K562 (cell line): Measurements from ENCODE around the gene PHLDB3. TPM values are rescaled to one million over a fixed set of nuclear protein-coding genes. Genes with fewer than 3 reads are reported as not detected.
A peak's percentile ranks its signal among the peaks of the same experiment; 100 is the strongest.

Experiments used
- ATAC-seq: fragments of 200-7000 bp; cut with Tn5 transposase; 3 replicates; pipeline ENCODE4 v1.9.1; 2020; ENCODE audit warnings: moderate library complexity
- BruUV-seq: library from RNA; stranded (reverse); fragments of 400-500 nt; replicated peaks from 2 replicates; lab custom pipeline; 2021; lab: Mats Ljungman, UMichigan
- CTCF ChIA-PET: fragments of 300-600 bp; formaldehyde crosslinking; extraction: SDS; loops from one replicate; lab custom pipeline; 2021; ENCODE audit warnings: low intra/inter-chr PET ratio; lab: Yijun Ruan, JAX
- POLR2A ChIA-PET: fragments of 300-600, 350-650 bp; sonication (Branson Sonifier 250); formaldehyde crosslinking; extraction: SDS; loops from one replicate; lab custom pipeline; 2021; ENCODE audit warnings: antibody characterized with exemption, inconsistent platforms; lab: Yijun Ruan, JAX
- DNase-seq, 4 experiments: peaks; one replicate each; pipeline versions ENCODE4 v3.0.0 to v3.0.0-alpha.2; 2011 to 2018; ENCODE audit warnings: low spot score in 3 of 4, mixed read lengths in 3 of 4; ENCODE audit errors: extremely low read depth in 1 of 4
- FAIRE-seq: peaks from 2 replicates; lab custom pipeline; 2011; peaks lifted over from hg19 to GRCh38; lab: Jason Lieb, UNC
- H2AFZ ChIP-seq: 2 replicates; pipeline ENCODE4 v1.6.0; 2011; ENCODE audit warnings: low read depth, low read length, control low read depth, inconsistent platforms
- H3K27ac ChIP-seq: fragments of 200-600 bp; 3 replicates; pipeline ENCODE4 v1.8.0; 2011; ENCODE audit warnings: low read depth, mild to moderate bottlenecking, control low read depth, inconsistent platforms, low read length, moderate library complexity, mixed read lengths; ENCODE audit errors: extremely low read depth
- H3K27me3 ChIP-seq, 2 experiments: fragments of 300-600 bp in 1 of 2; 2 replicates in 1 of 2; 3 replicates in 1 of 2; pipeline versions ENCODE4 v1.6.0 to v1.8.0; 2011; ENCODE audit warnings: inconsistent platforms in 2 of 2, low read length in 2 of 2, mild to moderate bottlenecking in 1 of 2, mixed read lengths in 1 of 2, moderate library complexity in 1 of 2; ENCODE audit not compliant: control insufficient read depth in 2 of 2, insufficient read depth in 2 of 2
- H3K36me3 ChIP-seq: fragments of 300-600 bp; 3 replicates; pipeline ENCODE4 v1.8.0; 2011; ENCODE audit warnings: mild to moderate bottlenecking, low read length, inconsistent platforms; ENCODE audit not compliant: control insufficient read depth, insufficient read depth
- H3K4me1 ChIP-seq, 2 experiments: fragments of 200-600 bp in 1 of 2; replicated peaks in 1 of 2; 2 replicates in 1 of 2; 3 replicates in 1 of 2; pipeline versions ENCODE4 v1.5.1 to v1.8.0; 2011; ENCODE audit warnings: inconsistent platforms in 2 of 2, low read length in 2 of 2, mild to moderate bottlenecking in 1 of 2, mixed read lengths in 1 of 2, moderate library complexity in 1 of 2; ENCODE audit not compliant: control insufficient read depth in 2 of 2, insufficient read depth in 2 of 2
- H3K4me2 ChIP-seq: 2 replicates; pipeline ENCODE4 v1.6.1; 2011; ENCODE audit warnings: low read length, control low read depth, inconsistent platforms, mixed read lengths; ENCODE audit not compliant: insufficient read depth
- H3K4me3 ChIP-seq: fragments of 200-600 bp; sonication (generic), shearing (Covaris generic); 2 replicates; pipeline ENCODE4 v1.5.1; 2016; ENCODE audit warnings: control low read depth, inconsistent platforms
- H3K79me2 ChIP-seq: fragments of 200-600 bp; 3 replicates; pipeline ENCODE4 v1.8.0; 2011; ENCODE audit warnings: low read length, inconsistent platforms; ENCODE audit not compliant: control insufficient read depth, insufficient read depth
- H3K9ac ChIP-seq, 2 experiments: 2 replicates each; pipeline versions ENCODE4 v1.6.0 to v1.6.1; 2011; ENCODE audit warnings: low read depth in 2 of 2, low read length in 2 of 2, control low read depth in 1 of 2, inconsistent platforms in 1 of 2, mild to moderate bottlenecking in 1 of 2, mixed read lengths in 1 of 2; ENCODE audit not compliant: insufficient read depth in 1 of 2
- H3K9me1 ChIP-seq: one replicate; pipeline ENCODE4 v1.6.0; 2011; ENCODE audit warnings: inconsistent platforms, mild to moderate bottlenecking, low read length, moderate library complexity; ENCODE audit not compliant: control insufficient read depth, insufficient read depth
- H3K9me3 ChIP-seq: replicated peaks from 2 replicates; pipeline ENCODE4 v1.5.1; 2011; ENCODE audit warnings: low read depth, low read length, inconsistent platforms; ENCODE audit not compliant: control insufficient read depth, insufficient read depth
- H4K20me1 ChIP-seq: replicated peaks from 2 replicates; pipeline ENCODE4 v1.6.1; 2011; ENCODE audit warnings: low read length, inconsistent platforms, mixed read lengths; ENCODE audit not compliant: control insufficient read depth, insufficient read depth
- KDM2B ChIP-seq: fragments of 250-450 bp; sonication (Bioruptor Pico); IDR thresholded peaks from 2 replicates; pipeline ENCODE4 v1.8.0; 2021; ENCODE audit warnings: mild to moderate bottlenecking, moderate library complexity
- RFX7 ChIP-seq: fragments of 250-450 bp; sonication (Bioruptor Pico); IDR thresholded peaks from 2 replicates; pipeline ENCODE4 v1.5.1; 2021; ENCODE audit warnings: mild to moderate bottlenecking
- SREBF1 ChIP-seq: fragments of 150-350 bp; IDR thresholded peaks from 2 replicates; pipeline ENCODE4 v1.6.1; 2014; ENCODE audit warnings: antibody characterized with exemption, low read depth, low read length, borderline replicate concordance
- SREBF2 ChIP-seq: sonication (generic); formaldehyde crosslinking; IDR thresholded peaks from 2 replicates; pipeline ENCODE4 v1.4.0; 2020; ENCODE audit warnings: mild to moderate bottlenecking, missing genetic modification reagents
- XRCC5 ChIP-seq: fragments of 200-400 bp; formaldehyde crosslinking; IDR thresholded peaks from 2 replicates; pipeline ENCODE4 v1.6.1; 2017; ENCODE audit warnings: low read depth, mild to moderate bottlenecking, low read length
- WGBS: fragments of 100-300 bp; shearing (Covaris generic); methylation state at CpG from one replicate; pipeline ENCODE4 v1.1.6; 2016; ENCODE audit warnings: low coverage, mixed read lengths; ENCODE audit not compliant: insufficient coverage; ENCODE audit errors: missing lambda C conversion rate; 5-methylcytosine and 5-hydroxymethylcytosine counted together
- in situ Hi-C: fragments of 300-500 bp; cut with MboI; formaldehyde crosslinking; loops from 4 replicates; pipeline ENCODE4 v1.15.0; 2018; ENCODE audit warnings: inconsistent platforms, mixed read lengths
- intact Hi-C: fragments of 100-400 bp; cut with micrococcal nuclease; formaldehyde crosslinking; loops from 2 replicates; pipeline ENCODE4 v1.14.2; 2022
- polyA plus RNA-seq, 8 experiments: library from polyadenylated mRNA; depleted of rRNA in 4 of 8; stranded (reverse) in 5 of 8; unstranded in 3 of 8; fragments of >200 nt; fragmentation: Nextera tagmentation in 2 of 8; fragmentation: Illumina TruSeq in 1 of 8; extraction: Ambion mirVana in 2 of 8; extraction: Trizol in 1 of 8; gene quantifications; 2 replicates each; pipeline versions ENCODE4 v1.2.1 to v1.2.3, GENCODE V29; 2011 to 2014; ENCODE audit warnings: inconsistent platforms in 1 of 8, missing spikeins in 1 of 8
- total RNA-seq, 7 experiments: library from RNA; depleted of rRNA in 6 of 7; stranded (reverse); fragments of >200 nt in 6 of 7; fragmentation: Illumina TruSeq in 2 of 7; extraction: Trizol in 2 of 7; gene quantifications; 2 replicates each; pipeline versions ENCODE4 v1.2.1 to v1.2.3, GENCODE V29; 2011 to 2021; ENCODE audit warnings: low replicate concordance in 1 of 7
- TF ChIP-seq, protein P1 (sequence below), 2 experiments: fragments of 450-650 bp; IDR thresholded peaks; 2 replicates each; pipeline ENCODE4 v1.6.1; 2016
- TF ChIP-seq, protein P2 (sequence below), 2 experiments: fragments of 200-800 bp in 1 of 2; sonication (Bioruptor generic) in 1 of 2; sonication (generic) in 1 of 2; formaldehyde crosslinking in 1 of 2; IDR thresholded peaks in 1 of 2; conservative IDR thresholded peaks in 1 of 2; 2 replicates each; pipeline versions ENCODE4 v1.5.0 to v1.6.1; 2016 to 2020; ENCODE audit warnings: missing compliant biosample characterization in 1 of 2, missing genetic modification characterization in 1 of 2, missing genetic modification reagents in 1 of 2
- TF ChIP-seq, protein P3 (sequence below): fragments of 450-650 bp; IDR thresholded peaks from 2 replicates; pipeline ENCODE4 v1.6.1; 2016; ENCODE audit warnings: mild to moderate bottlenecking

The PHLDB3 gene
- total and polyA plus RNA-seq, 9 of the 15 experiments (the other 6 are each of a cell fraction or from before 2014, with no cell fraction given), result 0.04 to 23.5 (median 3.9) TPM

DNA sequence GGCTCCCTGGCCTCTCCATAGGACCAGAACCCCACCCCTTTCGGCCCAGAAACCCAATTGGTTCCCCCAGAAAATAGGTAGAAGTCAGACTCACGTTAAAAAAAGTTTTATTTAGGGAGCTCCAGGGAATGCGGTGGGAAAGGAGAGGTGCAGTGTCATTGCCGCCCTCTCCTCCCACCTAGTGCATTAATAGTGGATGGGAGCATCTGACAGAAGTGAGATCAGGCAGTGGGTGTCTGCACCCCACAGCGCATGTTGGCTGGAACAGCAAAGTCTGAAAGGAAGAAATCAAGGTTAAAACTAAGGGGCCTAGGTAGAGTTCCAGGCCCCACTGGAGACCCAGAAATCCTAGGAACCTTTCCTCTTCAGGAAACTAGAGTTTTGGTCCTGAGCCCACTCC, 2.1 kb upstream of the PHLDB3 start:
- Histone ChIP-seq H3K36me3 (0 out of 3 replicates have a peak, but pooled peaks cover 2% of the 10 kb centered on the region), H3K9me3 (no peaks in the 10 kb centered on the region), H3K9ac (no peak overlapping the region), H3K4me2 (no peak overlapping the region), H3K4me1 (peaks cover 21 to 30% of the 10 kb centered on the region in 2 experiments), H3K79me2 (no peaks in the 10 kb centered on the region), H4K20me1 (no peaks in the 10 kb centered on the region), H2AFZ (no peak overlapping the region), H3K27me3 (no peaks in the 10 kb centered on the region), H3K4me3 (no peak overlapping the region), H3K27ac (no peak overlapping the region), H3K9me1 (no peaks in the 10 kb centered on the region)
- FAIRE-seq (no peak), ATAC-seq (no peak), DNase-seq (no peak)
- WGBS, result 83% methylated on average over 3 of the region's 5 CpGs
- BruUV-seq, result no TSS peak
- TF ChIP-seq RFX7 (CRISPR knock-in tag), result no peak
- no peak for TF ChIP-seq SREBF1
- TF ChIP-seq, protein P1, sequence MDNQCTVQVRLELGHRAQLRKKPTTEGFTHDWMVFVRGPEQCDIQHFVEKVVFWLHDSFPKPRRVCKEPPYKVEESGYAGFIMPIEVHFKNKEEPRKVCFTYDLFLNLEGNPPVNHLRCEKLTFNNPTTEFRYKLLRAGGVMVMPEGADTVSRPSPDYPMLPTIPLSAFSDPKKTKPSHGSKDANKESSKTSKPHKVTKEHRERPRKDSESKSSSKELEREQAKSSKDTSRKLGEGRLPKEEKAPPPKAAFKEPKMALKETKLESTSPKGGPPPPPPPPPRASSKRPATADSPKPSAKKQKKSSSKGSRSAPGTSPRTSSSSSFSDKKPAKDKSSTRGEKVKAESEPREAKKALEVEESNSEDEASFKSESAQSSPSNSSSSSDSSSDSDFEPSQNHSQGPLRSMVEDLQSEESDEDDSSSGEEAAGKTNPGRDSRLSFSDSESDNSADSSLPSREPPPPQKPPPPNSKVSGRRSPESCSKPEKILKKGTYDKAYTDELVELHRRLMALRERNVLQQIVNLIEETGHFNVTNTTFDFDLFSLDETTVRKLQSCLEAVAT (IDR thresholded peaks at IDR 0.05), result no peak
- CTCF ChIA-PET, result interaction anchor here (1.1 kb wide), 1 partner anchor 260 kb away, joined by 3 read pairs; no protein-coding TSS in a partner anchor
- in situ Hi-C loops (no loop called here), intact Hi-C loops (no loop called here)
- POLR2A ChIA-PET, result no interaction called here

DNA sequence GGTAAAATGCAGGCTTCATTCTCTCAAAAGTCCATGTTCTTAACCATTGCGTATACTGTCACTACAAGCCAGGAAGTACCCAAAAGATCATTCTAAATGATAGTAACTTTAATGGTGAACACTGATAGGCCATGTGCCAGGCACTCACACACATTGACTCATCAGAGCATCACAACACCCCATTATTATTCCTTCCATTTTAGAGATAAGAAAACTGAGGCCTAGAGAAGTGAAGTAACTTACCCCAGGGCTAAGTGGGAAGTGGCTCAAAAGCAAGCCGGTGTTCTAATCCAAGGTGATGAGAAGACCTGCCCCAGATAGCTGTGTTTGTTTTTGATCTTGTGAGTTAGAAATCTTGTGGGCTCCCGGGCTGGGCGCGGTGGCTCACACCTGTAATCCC, 1.4 kb upstream of the PHLDB3 start:
- 0 out of 3 replicates have a peak, but pooled peaks cover 2% of the 10 kb centered on the region for H3K36me3 ChIP-seq
- no TSS peak for BruUV-seq
- H3K79me2 ChIP-seq, result no peaks in the 10 kb centered on the region
- POLR2A ChIA-PET, result interaction anchor here (0.8 kb wide), 1 partner anchor 42 kb away, joined by 7 read pairs; no protein-coding TSS in a partner anchor
- no peaks in the 10 kb centered on the region for H4K20me1 ChIP-seq
- no peak overlapping the region for H3K9ac ChIP-seq
- peak; percentile 11 for FAIRE-seq
- no peaks in the 10 kb centered on the region for H3K9me1 ChIP-seq
- no peaks in the 10 kb centered on the region for H3K9me3 ChIP-seq
- H3K4me1 ChIP-seq, result peaks cover 21 to 33% of the 10 kb centered on the region in 2 experiments
- CTCF ChIA-PET, result interaction anchor here (1.1 kb wide), 1 partner anchor 261 kb away, joined by 3 read pairs; no protein-coding TSS in a partner anchor
- H3K4me2 ChIP-seq, result no peak overlapping the region
- H3K27ac ChIP-seq, result no peak overlapping the region
- H2AFZ ChIP-seq, result no peak overlapping the region
- 75% methylated on average over 5 of the region's 5 CpGs for WGBS
- ATAC-seq, result no peak
- peak in 1 of 4 experiments; percentile 31 for DNase-seq
- intact Hi-C loops (no loop called here), in situ Hi-C loops (no loop called here)
- H3K4me3 ChIP-seq, result no peak overlapping the region
- no peaks in the 10 kb centered on the region for H3K27me3 ChIP-seq
- TF ChIP-seq, protein P2, sequence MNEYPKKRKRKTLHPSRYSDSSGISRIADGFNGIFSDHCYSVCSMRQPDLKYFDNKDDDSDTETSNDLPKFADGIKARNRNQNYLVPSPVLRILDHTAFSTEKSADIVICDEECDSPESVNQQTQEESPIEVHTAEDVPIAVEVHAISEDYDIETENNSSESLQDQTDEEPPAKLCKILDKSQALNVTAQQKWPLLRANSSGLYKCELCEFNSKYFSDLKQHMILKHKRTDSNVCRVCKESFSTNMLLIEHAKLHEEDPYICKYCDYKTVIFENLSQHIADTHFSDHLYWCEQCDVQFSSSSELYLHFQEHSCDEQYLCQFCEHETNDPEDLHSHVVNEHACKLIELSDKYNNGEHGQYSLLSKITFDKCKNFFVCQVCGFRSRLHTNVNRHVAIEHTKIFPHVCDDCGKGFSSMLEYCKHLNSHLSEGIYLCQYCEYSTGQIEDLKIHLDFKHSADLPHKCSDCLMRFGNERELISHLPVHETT (CRISPR knock-in tag; conservative IDR thresholded peaks at IDR 0.05 in 1 of 2, IDR thresholded peaks at IDR 0.05 in 1 of 2), result no peak
- TF ChIP-seq, protein P3, sequence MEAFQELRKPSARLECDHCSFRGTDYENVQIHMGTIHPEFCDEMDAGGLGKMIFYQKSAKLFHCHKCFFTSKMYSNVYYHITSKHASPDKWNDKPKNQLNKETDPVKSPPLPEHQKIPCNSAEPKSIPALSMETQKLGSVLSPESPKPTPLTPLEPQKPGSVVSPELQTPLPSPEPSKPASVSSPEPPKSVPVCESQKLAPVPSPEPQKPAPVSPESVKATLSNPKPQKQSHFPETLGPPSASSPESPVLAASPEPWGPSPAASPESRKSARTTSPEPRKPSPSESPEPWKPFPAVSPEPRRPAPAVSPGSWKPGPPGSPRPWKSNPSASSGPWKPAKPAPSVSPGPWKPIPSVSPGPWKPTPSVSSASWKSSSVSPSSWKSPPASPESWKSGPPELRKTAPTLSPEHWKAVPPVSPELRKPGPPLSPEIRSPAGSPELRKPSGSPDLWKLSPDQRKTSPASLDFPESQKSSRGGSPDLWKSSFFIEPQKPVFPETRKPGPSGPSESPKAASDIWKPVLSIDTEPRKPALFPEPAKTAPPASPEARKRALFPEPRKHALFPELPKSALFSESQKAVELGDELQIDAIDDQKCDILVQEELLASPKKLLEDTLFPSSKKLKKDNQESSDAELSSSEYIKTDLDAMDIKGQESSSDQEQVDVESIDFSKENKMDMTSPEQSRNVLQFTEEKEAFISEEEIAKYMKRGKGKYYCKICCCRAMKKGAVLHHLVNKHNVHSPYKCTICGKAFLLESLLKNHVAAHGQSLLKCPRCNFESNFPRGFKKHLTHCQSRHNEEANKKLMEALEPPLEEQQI, result no peak
- TF ChIP-seq KDM2B (CRISPR knock-in tag) (no peak), XRCC5 (no peak), SREBF2 (no peak)
